ENCODE results near the gene HDAC4. TPM values are rescaled to one million over a fixed set of nuclear protein-coding genes. Genes with fewer than 3 reads are reported as not detected.
"Not testable (repeated sequence)": the region's sequence is repeated elsewhere in the genome, so short reads cannot be mapped to it uniquely, and the experiment has no call there.

HDAC4 gene
- total and polyA plus RNA-seq, 2 experiments from 2014 or later, result 9.3 to 10.8 TPM

DNA sequence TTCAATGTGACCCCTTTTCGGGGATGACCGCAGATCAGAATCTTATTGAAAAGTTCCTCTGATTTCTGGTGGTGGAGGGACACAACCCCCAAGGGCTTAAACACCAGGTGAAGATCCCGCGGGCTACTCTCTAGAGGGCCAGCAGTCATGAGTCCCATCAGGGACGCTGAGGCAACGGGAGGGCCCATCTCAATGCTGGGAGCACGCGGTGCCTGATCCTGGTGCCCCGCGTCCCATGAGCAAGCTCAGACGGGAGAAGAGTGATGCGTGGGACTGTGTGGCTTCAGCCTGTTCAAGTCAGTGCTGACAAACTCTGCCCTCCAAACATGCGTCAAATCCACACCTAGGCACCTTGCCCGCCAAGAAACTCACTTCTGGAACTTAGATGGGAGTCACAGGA, 328.0 kb downstream of the HDAC4 start:
- 99% methylated on average over 14 of the region's 14 CpGs for WGBS (ENCODE audit: low lambda C conversion rate, missing lambda C conversion rate)
- Histone ChIP-seq H3K9me3 (ENCODE audit: low read depth) (no peaks in the 10 kb centered on the region), H3K79me2 (no peaks in the 10 kb centered on the region), H4K20me1 (ENCODE audit: insufficient read depth, poor library complexity, severe bottlenecking) (no peaks in the 10 kb centered on the region), H3K4me2 (no peak overlapping the region), H3K36me3 (replicated peaks; ENCODE audit: insufficient read depth, low read depth) (no peaks in the 10 kb centered on the region), H3K27ac (no peak overlapping the region), H2AFZ (no peak overlapping the region), H3K4me1 (ENCODE audit: insufficient read depth) (no peaks in the 10 kb centered on the region), H3K9me2 (replicated peaks; ENCODE audit: insufficient read depth) (no peaks in the 10 kb centered on the region), H3K4me3 (no peak overlapping the region), H3K27me3 (no peaks in the 10 kb centered on the region)
- no peak for DNase-seq (ENCODE audit: low spot score)
- TF ChIP-seq EZH2 (IDR thresholded peaks at IDR 0.05; ENCODE audit: borderline replicate concordance) (no peak), EZH2phosphoT487 (IDR thresholded peaks at IDR 0.05; ENCODE audit: low read depth, severe bottlenecking, unreplicated experiment) (no peak)
- TF ChIP-seq, protein P1, sequence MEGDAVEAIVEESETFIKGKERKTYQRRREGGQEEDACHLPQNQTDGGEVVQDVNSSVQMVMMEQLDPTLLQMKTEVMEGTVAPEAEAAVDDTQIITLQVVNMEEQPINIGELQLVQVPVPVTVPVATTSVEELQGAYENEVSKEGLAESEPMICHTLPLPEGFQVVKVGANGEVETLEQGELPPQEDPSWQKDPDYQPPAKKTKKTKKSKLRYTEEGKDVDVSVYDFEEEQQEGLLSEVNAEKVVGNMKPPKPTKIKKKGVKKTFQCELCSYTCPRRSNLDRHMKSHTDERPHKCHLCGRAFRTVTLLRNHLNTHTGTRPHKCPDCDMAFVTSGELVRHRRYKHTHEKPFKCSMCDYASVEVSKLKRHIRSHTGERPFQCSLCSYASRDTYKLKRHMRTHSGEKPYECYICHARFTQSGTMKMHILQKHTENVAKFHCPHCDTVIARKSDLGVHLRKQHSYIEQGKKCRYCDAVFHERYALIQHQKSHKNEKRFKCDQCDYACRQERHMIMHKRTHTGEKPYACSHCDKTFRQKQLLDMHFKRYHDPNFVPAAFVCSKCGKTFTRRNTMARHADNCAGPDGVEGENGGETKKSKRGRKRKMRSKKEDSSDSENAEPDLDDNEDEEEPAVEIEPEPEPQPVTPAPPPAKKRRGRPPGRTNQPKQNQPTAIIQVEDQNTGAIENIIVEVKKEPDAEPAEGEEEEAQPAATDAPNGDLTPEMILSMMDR (IDR thresholded peaks at IDR 0.05; ENCODE audit: poor library complexity), result no peak

DNA sequence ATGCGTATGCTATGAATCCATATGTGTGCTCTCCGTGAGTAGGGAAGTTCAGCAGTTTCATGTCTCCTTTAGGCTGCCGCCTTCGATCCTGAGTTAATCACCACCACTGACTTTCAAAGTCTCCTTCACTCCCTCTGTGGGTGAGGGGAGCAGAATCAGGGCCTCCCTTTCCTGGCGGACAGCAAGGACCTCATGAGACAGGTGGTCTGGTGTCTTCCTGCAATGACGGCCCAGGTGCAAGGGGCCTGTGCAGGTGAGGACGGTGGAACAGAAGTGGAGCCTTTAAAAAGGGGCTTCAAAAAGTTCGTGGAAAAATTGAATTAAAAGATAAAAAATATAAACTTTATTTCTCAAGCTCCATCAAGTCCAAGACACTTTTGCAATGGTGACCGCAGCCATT, 330.4 kb downstream of the HDAC4 start:
- TF ChIP-seq EZH2phosphoT487 (IDR thresholded peaks at IDR 0.05; ENCODE audit: low read depth, severe bottlenecking, unreplicated experiment) (no peak), EZH2 (IDR thresholded peaks at IDR 0.05; ENCODE audit: borderline replicate concordance) (no peak)
- TF ChIP-seq, protein P1 (IDR thresholded peaks at IDR 0.05; ENCODE audit: poor library complexity), result no peak

DNA sequence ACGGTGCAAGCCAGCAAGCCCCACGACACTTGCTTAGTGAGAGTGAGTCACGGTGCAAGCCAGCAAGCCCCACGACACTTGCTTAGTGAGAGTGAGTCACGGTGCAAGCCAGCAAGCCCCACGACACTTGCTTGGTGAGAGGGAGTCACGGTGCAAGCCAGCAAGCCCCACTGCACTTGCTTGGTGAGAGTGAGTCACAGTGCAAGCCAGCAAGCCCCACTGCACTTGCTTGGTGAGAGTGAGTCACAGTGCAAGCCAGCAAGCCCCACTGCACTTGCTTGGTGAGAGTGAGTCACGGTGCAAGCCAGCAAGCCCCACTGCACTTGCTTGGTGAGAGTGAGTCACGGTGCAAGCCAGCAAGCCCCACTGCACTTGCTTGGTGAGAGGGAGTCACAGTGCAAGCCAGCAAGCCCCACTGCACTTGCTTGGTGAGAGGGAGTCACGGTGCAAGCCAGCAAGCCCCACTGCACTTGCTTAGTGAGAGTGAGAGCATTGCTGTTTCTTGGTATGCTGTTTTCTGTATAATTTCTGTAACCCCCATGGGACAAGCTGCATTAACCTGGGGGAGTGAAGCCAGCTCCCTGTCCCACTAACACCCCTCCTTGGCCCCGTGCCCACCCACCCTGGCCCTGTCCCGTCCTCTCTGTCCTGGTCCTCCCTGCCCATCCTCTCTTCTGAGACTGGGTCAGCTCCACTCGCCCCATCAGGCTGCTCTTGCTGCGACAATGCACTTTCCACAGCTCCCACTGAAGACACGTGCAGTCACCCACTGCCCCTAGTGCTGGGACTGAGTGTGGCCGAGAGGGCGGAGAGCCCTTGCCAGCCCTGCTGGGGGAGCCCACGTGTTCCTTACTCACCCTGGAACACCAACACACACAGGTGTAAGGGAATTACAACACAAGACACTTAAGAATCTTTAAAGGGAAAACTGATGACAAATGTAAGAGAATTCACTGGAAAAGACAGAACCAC, 331.2 kb downstream of the HDAC4 start:
- DNase-seq (ENCODE audit: low spot score); H3K36me3 ChIP-seq (replicated peaks; ENCODE audit: insufficient read depth, low read depth); H3K4me1 ChIP-seq (ENCODE audit: insufficient read depth); H3K9me2 ChIP-seq (replicated peaks; ENCODE audit: insufficient read depth); H3K27ac ChIP-seq; H4K20me1 ChIP-seq (ENCODE audit: insufficient read depth, poor library complexity, severe bottlenecking); H3K9me3 ChIP-seq (ENCODE audit: low read depth); H3K4me3 ChIP-seq; H2AFZ ChIP-seq; H3K27me3 ChIP-seq; H3K79me2 ChIP-seq; H3K4me2 ChIP-seq: not testable (repeated sequence)
- WGBS (ENCODE audit: low lambda C conversion rate, missing lambda C conversion rate), result 69% methylated on average over 9 of the region's 18 CpGs

More for the DNA sequence above, 330.4 kb downstream of the HDAC4 start:
- H2AFZ ChIP-seq, result no peak overlapping the region
- no peaks in the 10 kb centered on the region for H4K20me1 ChIP-seq (ENCODE audit: insufficient read depth, poor library complexity, severe bottlenecking)
- H3K9me3 ChIP-seq (ENCODE audit: low read depth), result no peaks in the 10 kb centered on the region
- no peaks in the 10 kb centered on the region for H3K27me3 ChIP-seq
- H3K27ac ChIP-seq, result no peak overlapping the region
- H3K36me3 ChIP-seq (replicated peaks; ENCODE audit: insufficient read depth, low read depth), result no peaks in the 10 kb centered on the region
- H3K4me1 ChIP-seq (ENCODE audit: insufficient read depth), result no peaks in the 10 kb centered on the region
- DNase-seq (ENCODE audit: low spot score), result no peak
- no peaks in the 10 kb centered on the region for H3K9me2 ChIP-seq (replicated peaks; ENCODE audit: insufficient read depth)
- 88% methylated on average over 9 of the region's 9 CpGs for WGBS (ENCODE audit: low lambda C conversion rate, missing lambda C conversion rate)
- no peaks in the 10 kb centered on the region for H3K79me2 ChIP-seq
- H3K4me2 ChIP-seq, result no peak overlapping the region
- no peak overlapping the region for H3K4me3 ChIP-seq

DNA sequence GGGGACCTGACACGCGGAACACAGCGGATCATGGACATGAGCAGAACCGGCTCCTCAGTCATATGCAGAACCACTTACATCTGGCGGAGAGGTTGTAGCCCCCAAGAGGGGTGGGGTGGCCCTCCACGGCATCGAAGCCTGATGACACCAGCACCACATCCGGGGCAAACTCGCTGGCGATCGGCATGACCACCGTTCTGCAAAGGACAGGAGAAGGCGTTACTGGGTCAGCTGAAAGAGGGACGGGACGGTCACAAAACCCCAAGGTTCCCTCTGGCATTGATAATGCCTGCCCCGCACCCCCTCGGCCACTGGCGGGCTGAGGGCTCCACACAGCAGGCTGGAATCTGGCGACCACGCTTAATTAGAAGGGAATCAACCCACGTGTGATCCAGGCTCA, 332.4 kb downstream of the HDAC4 start:
- TF ChIP-seq EZH2phosphoT487 (IDR thresholded peaks at IDR 0.05; ENCODE audit: low read depth, severe bottlenecking, unreplicated experiment) (no peak), EZH2 (IDR thresholded peaks at IDR 0.05; ENCODE audit: borderline replicate concordance) (no peak)
- TF ChIP-seq, protein P1 (IDR thresholded peaks at IDR 0.05; ENCODE audit: poor library complexity), result no peak
- H3K9me2 ChIP-seq (replicated peaks; ENCODE audit: insufficient read depth), result no peaks in the 10 kb centered on the region
- no peaks in the 10 kb centered on the region for H3K36me3 ChIP-seq (replicated peaks; ENCODE audit: insufficient read depth, low read depth)

More for the DNA sequence above, 332.4 kb downstream of the HDAC4 start:
- H2AFZ ChIP-seq, result no peak overlapping the region
- no peaks in the 10 kb centered on the region for H4K20me1 ChIP-seq (ENCODE audit: insufficient read depth, poor library complexity, severe bottlenecking)
- H3K9me3 ChIP-seq (ENCODE audit: low read depth), result no peaks in the 10 kb centered on the region
- H3K4me3 ChIP-seq, result no peak overlapping the region
- no peak for DNase-seq (ENCODE audit: low spot score)
- H3K4me1 ChIP-seq (ENCODE audit: insufficient read depth), result no peaks in the 10 kb centered on the region
- H3K4me2 ChIP-seq, result no peak overlapping the region
- no peaks in the 10 kb centered on the region for H3K27me3 ChIP-seq
- no peak overlapping the region for H3K27ac ChIP-seq
- 98% methylated on average over 21 of the region's 21 CpGs for WGBS (ENCODE audit: low lambda C conversion rate, missing lambda C conversion rate)
- H3K79me2 ChIP-seq, result no peaks in the 10 kb centered on the region
